H9 (cell line): ENCODE data around the gene ACSM4. TPM values are rescaled to one million over a fixed set of nuclear protein-coding genes. Genes with fewer than 3 reads are reported as not detected.

Source experiments
- DNase-seq: peaks from one replicate; pipeline ENCODE4 v3.0.0-alpha.2; 2017
- H2AFZ ChIP-seq: one replicate; pipeline ENCODE4 v1.6.1; 2013; ENCODE audit warnings: mild to moderate bottlenecking, low read length, control low read depth, moderate library complexity
- H2AK5ac ChIP-seq: 2 replicates; pipeline ENCODE4 v1.6.1; 2013; ENCODE audit warnings: low read length, control low read depth, mixed read lengths; ENCODE audit not compliant: insufficient read length
- H2BK120ac ChIP-seq: one replicate; pipeline ENCODE4 v1.6.1; 2013; ENCODE audit warnings: low read depth, mild to moderate bottlenecking, low read length, control low read depth, inconsistent platforms; ENCODE audit not compliant: poor library complexity, severe bottlenecking
- H2BK12ac ChIP-seq: 2 replicates; pipeline ENCODE4 v1.6.1; 2013; ENCODE audit warnings: low read length, control low read depth, mixed read lengths, low read depth; ENCODE audit not compliant: insufficient read length
- H2BK15ac ChIP-seq: 2 replicates; pipeline ENCODE4 v1.6.1; 2013; ENCODE audit warnings: low read depth, low read length, control low read depth
- H2BK20ac ChIP-seq: one replicate; pipeline ENCODE4 v1.6.1; 2013; ENCODE audit warnings: low read depth, mild to moderate bottlenecking, low read length, control low read depth, inconsistent platforms; ENCODE audit not compliant: poor library complexity, severe bottlenecking
- H2BK5ac ChIP-seq: 2 replicates; pipeline ENCODE4 v1.6.1; 2013; ENCODE audit warnings: low read length, control low read depth, mixed read lengths; ENCODE audit not compliant: insufficient read length
- H3K14ac ChIP-seq: 2 replicates; pipeline ENCODE4 v1.6.1; 2013; ENCODE audit warnings: low read length, control low read depth; ENCODE audit not compliant: insufficient read depth
- H3K18ac ChIP-seq: 2 replicates; pipeline ENCODE4 v1.6.1; 2013; ENCODE audit warnings: low read depth, mild to moderate bottlenecking, mixed read lengths, low read length, control low read depth; ENCODE audit not compliant: insufficient read length
- H3K23ac ChIP-seq: 2 replicates; pipeline ENCODE4 v1.6.1; 2013; ENCODE audit warnings: low read length, control low read depth, mixed read lengths, low read depth; ENCODE audit not compliant: insufficient read length
- H3K23me2 ChIP-seq: 2 replicates; pipeline ENCODE4 v1.6.1; 2013; ENCODE audit warnings: low read depth, mild to moderate bottlenecking, mixed read lengths, low read length, control low read depth; ENCODE audit not compliant: insufficient read length, poor library complexity, severe bottlenecking
- H3K27ac ChIP-seq: 2 replicates; pipeline ENCODE4 v1.5.1; 2013; ENCODE audit warnings: low read length, control low read depth, mixed read lengths, low read depth; ENCODE audit not compliant: insufficient read length
- H3K27me3 ChIP-seq: 2 replicates; pipeline ENCODE4 v1.6.1; 2013; ENCODE audit warnings: low read length, control low read depth, inconsistent platforms; ENCODE audit not compliant: insufficient read depth
- H3K4ac ChIP-seq: 2 replicates; pipeline ENCODE4 v1.6.1; 2013; ENCODE audit warnings: low read depth, mild to moderate bottlenecking, control low read depth, inconsistent platforms, low read length, moderate library complexity
- H3K4me1 ChIP-seq: 2 replicates; pipeline ENCODE4 v1.6.1; 2013; ENCODE audit warnings: low read length, control low read depth, inconsistent platforms; ENCODE audit not compliant: insufficient read depth
- H3K4me2 ChIP-seq: 2 replicates; pipeline ENCODE4 v1.6.1; 2013; ENCODE audit warnings: low read length, control low read depth, mixed read lengths; ENCODE audit not compliant: insufficient read length, insufficient read depth
- H3K56ac ChIP-seq: 2 replicates; pipeline ENCODE4 v1.6.1; 2013; ENCODE audit warnings: low read depth, mild to moderate bottlenecking, mixed read lengths, low read length, control low read depth; ENCODE audit not compliant: insufficient read length
- H3K79me1 ChIP-seq: 2 replicates; pipeline ENCODE4 v1.6.1; 2013; ENCODE audit warnings: low read depth, mild to moderate bottlenecking, moderate library complexity, low read length, control low read depth, inconsistent platforms; ENCODE audit not compliant: insufficient read depth, poor library complexity, severe bottlenecking
- H3K79me2 ChIP-seq: 2 replicates; pipeline ENCODE4 v1.6.1; 2013; ENCODE audit warnings: low read length, control low read depth, inconsistent platforms; ENCODE audit not compliant: insufficient read depth
- H3K9ac ChIP-seq: 2 replicates; pipeline ENCODE4 v1.6.1; 2013; ENCODE audit warnings: low read length, control low read depth, mixed read lengths; ENCODE audit not compliant: insufficient read length; ENCODE audit errors: extremely low read depth
- H3K9me3 ChIP-seq: one replicate; pipeline ENCODE4 v1.6.1; 2013; ENCODE audit warnings: low read depth, low read length, inconsistent platforms; ENCODE audit not compliant: control insufficient read depth
- H3T11ph ChIP-seq: one replicate; pipeline ENCODE4 v1.6.1; 2013; ENCODE audit warnings: mild to moderate bottlenecking, low read length, control low read depth, inconsistent platforms
- H4K20me1 ChIP-seq: one replicate; pipeline ENCODE4 v1.6.1; 2013; ENCODE audit not compliant: control insufficient read depth, insufficient read length, insufficient read depth
- H4K5ac ChIP-seq: 2 replicates; pipeline ENCODE4 v1.6.1; 2013; ENCODE audit warnings: low read depth, mild to moderate bottlenecking, mixed read lengths, low read length, control low read depth; ENCODE audit not compliant: insufficient read length
- H4K8ac ChIP-seq: replicated peaks from 2 replicates; pipeline ENCODE4 v1.6.1; 2013; ENCODE audit warnings: low read length, control low read depth, mixed read lengths, low read depth; ENCODE audit not compliant: insufficient read length
- H4K91ac ChIP-seq: 2 replicates; pipeline ENCODE4 v1.6.1; 2013; ENCODE audit warnings: low read depth, mild to moderate bottlenecking, moderate library complexity, mixed read lengths, low read length, control low read depth; ENCODE audit not compliant: insufficient read length
- H3K27ac Mint-ChIP-seq, 3 experiments: 2 replicates in 2 of 3; 3 replicates in 1 of 3; pipeline ENCODE4 v1.8.0; 2020 to 2021; ENCODE audit warnings: mixed read lengths in 3 of 3, mild to moderate bottlenecking in 1 of 3, moderate library complexity in 1 of 3
- H3K27me3 Mint-ChIP-seq: 2 replicates; pipeline ENCODE4 v1.8.0; 2021; ENCODE audit warnings: low read depth, mild to moderate bottlenecking, moderate library complexity, mixed read lengths
- H3K36me3 Mint-ChIP-seq, 3 experiments: 2 replicates in 2 of 3; 3 replicates in 1 of 3; pipeline ENCODE4 v1.8.0; 2020 to 2021; ENCODE audit warnings: low read depth in 3 of 3, mixed read lengths in 3 of 3; ENCODE audit not compliant: insufficient read depth in 1 of 3
- H3K4me1 Mint-ChIP-seq, 2 experiments: 2 replicates each; pipeline ENCODE4 v1.8.0; 2020; ENCODE audit warnings: mixed read lengths in 2 of 2
- H3K4me3 Mint-ChIP-seq, 2 experiments: 2 replicates in 1 of 2; 3 replicates in 1 of 2; pipeline ENCODE4 v1.8.0; 2020 to 2021; ENCODE audit warnings: mild to moderate bottlenecking in 2 of 2, mixed read lengths in 2 of 2, moderate library complexity in 1 of 2
- H3K9me3 Mint-ChIP-seq, 2 experiments: 2 replicates in 1 of 2; 3 replicates in 1 of 2; pipeline ENCODE4 v1.8.0; 2020; ENCODE audit warnings: mild to moderate bottlenecking in 2 of 2, mixed read lengths in 2 of 2, moderate library complexity in 1 of 2
- CTCF ChIP-seq: fragments of 200-600 bp; sonication (generic); conservative IDR thresholded peaks from 3 replicates; pipeline ENCODE4 v1.8.0; 2021; ENCODE audit warnings: antibody characterized with exemption, mild to moderate bottlenecking
- WGBS: extraction: QIAGEN DNeasy Blood & Tissue Kit; methylation state at CpG from one replicate; pipeline ENCODE4 v1.1.7; 2013; ENCODE audit warnings: missing lambda C conversion rate, low lambda C conversion rate, mixed read lengths; ENCODE audit not compliant: insufficient read length; ENCODE audit errors: extremely low coverage; 5-methylcytosine and 5-hydroxymethylcytosine counted together
- long read RNA-seq: library from polyadenylated mRNA; unstranded; transcript quantifications from one replicate; pipeline ENCODE4 v2.0.0, GENCODE V29; 2020
- total RNA-seq: library from RNA; stranded (reverse); gene quantifications from 2 replicates; pipeline ENCODE4 v1.2.1, GENCODE V29; 2021

Gene ACSM4, protein sequence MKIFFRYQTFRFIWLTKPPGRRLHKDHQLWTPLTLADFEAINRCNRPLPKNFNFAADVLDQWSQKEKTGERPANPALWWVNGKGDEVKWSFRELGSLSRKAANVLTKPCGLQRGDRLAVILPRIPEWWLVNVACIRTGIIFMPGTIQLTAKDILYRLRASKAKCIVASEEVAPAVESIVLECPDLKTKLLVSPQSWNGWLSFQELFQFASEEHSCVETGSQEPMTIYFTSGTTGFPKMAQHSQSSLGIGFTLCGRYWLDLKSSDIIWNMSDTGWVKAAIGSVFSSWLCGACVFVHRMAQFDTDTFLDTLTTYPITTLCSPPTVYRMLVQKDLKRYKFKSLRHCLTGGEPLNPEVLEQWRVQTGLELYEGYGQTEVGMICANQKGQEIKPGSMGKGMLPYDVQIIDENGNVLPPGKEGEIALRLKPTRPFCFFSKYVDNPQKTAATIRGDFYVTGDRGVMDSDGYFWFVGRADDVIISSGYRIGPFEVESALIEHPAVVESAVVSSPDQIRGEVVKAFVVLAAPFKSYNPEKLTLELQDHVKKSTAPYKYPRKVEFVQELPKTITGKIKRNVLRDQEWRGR
- not detected in 2 replicates for total RNA-seq
- long read RNA-seq = 0 reads

DNA sequence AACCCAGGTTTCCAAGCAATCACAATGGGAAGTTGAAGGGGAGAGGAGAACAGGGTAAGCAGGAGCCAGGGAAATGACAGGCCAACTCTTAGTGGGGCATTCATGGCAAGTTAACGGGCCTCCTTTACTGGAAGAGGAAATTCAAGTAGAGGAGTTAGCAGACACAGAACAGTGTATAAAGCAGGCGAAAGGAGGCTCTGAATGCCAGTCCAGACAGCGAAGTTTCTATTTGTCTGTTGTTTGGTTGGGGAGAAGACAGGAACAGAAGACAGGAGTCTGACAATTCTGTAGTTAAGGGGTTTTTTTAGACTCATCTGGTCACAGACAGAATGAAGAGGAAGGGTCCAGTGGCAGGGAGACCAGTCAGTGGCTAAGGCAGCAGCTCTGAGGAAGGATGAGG lies at the start of gene ACSM4:
Gene ACSM4, plus strand, starts transcription at position 301 of the 400 bp plus-strand sequence. CDS start 260 bp downstream, outside the sequence.
- no peaks in the 10 kb centered on the region for H4K20me1 ChIP-seq
- H3K27ac Mint-ChIP-seq = no peak within 1 kb of the TSS
- no peak within 1 kb of the TSS for H3K18ac ChIP-seq
- no peaks in the 10 kb centered on the region for H3K79me1 ChIP-seq
- no peaks in the 10 kb centered on the region for H3K23me2 ChIP-seq
- H3K4me3 Mint-ChIP-seq = no peak within 1 kb of the TSS
- H3K27me3 ChIP-seq = no peaks in the 10 kb centered on the region
- H3K27ac ChIP-seq = no peak within 1 kb of the TSS
- H3K9me3 ChIP-seq = no peaks in the 10 kb centered on the region
- no peak within 1 kb of the TSS for H2BK20ac ChIP-seq
- H3K36me3 Mint-ChIP-seq = no peaks in the 10 kb centered on the region
- H4K8ac ChIP-seq = no peak within 1 kb of the TSS
- no peak within 1 kb of the TSS for H4K5ac ChIP-seq
- no peak within 1 kb of the TSS for H2BK12ac ChIP-seq
- no peaks in the 10 kb centered on the region for H3K9me3 Mint-ChIP-seq
- TF ChIP-seq CTCF = no peak
- no peak within 1 kb of the TSS for H2AK5ac ChIP-seq
- DNase-seq = no peak
- H3T11ph ChIP-seq = no peak within 1 kb of the TSS
- H4K91ac ChIP-seq = no peak within 1 kb of the TSS
- H3K4me1 ChIP-seq = no peaks in the 10 kb centered on the region; the same call in 1 of the 2 replicates
- H3K9ac ChIP-seq = no peak within 1 kb of the TSS
- no peaks in the 10 kb centered on the region for H3K79me2 ChIP-seq
- no peak within 1 kb of the TSS for H2AFZ ChIP-seq
- H2BK120ac ChIP-seq = no peak within 1 kb of the TSS
- H3K27me3 Mint-ChIP-seq = peaks cover 2% of the 10 kb centered on the region; the same call in 1 of the 2 replicates
- H3K4me2 ChIP-seq = no peak within 1 kb of the TSS
- H2BK15ac ChIP-seq = no peak within 1 kb of the TSS
- H3K56ac ChIP-seq = no peak within 1 kb of the TSS
- no CpG with 5 or more reads among the region's 3 CpGs for WGBS
- H3K23ac ChIP-seq = no peak within 1 kb of the TSS
- H3K4ac ChIP-seq = no peak within 1 kb of the TSS
- H2BK5ac ChIP-seq = no peak within 1 kb of the TSS
- H3K14ac ChIP-seq = no peak within 1 kb of the TSS
- H3K4me1 Mint-ChIP-seq = peaks cover 24 to 26% of the 10 kb centered on the region in 2 experiments
